IPS-18c (cell line): ENCODE measurements around the gene NPR2.

Source experiments
- H3K4me3 ChIP-seq: 2 replicates; pipeline ENCODE4 v1.7.0; 2013; ENCODE audit warnings: low read depth, mild to moderate bottlenecking, low read length, moderate library complexity; ENCODE audit not compliant: insufficient read depth
- H3K9me3 ChIP-seq: one replicate; pipeline ENCODE4 v1.6.1; 2013; ENCODE audit warnings: mild to moderate bottlenecking, low read length, moderate library complexity; ENCODE audit not compliant: control insufficient read depth, insufficient read depth

NPR2 gene

DNA sequence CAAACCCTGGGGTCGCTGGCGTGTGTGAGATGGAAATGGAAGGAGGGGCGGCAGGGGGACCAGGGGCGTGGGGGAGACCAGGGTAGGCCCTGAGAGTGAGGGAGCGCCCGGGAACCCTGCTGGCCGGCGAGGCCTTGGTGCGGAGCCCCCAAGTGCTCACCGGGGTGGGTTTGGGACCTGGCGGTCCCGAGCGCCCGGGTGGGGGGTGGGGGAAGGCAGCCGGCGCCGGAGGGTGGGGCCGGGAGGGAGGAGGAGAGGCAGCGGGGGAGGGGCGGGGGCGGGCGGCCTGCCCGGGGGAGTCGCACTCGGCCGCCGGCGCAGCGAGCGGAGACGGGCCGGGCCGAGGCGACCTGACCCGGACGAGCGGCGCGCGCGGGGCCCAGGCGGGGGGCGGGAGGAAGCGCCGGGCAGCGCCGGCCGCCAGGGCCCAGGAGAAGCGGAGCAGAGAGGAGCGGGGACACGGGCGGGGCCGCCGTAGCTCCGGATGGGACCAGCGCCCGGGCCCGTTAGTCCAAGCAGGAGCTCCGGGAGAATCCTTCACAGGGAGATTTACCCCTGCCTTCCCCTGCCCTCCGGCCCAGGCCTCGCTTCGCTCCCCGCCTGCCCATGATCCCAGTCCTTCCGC, at the start of gene NPR2:
Gene NPR2, plus strand, starts transcription at position 295 of the 625 bp plus-strand sequence. CDS start 818 bp downstream, outside the sequence.
- Histone ChIP-seq H3K4me3 (peak within 1 kb of the TSS; percentile 56), H3K9me3 (no peaks in the 10 kb centered on the region)

DNA sequence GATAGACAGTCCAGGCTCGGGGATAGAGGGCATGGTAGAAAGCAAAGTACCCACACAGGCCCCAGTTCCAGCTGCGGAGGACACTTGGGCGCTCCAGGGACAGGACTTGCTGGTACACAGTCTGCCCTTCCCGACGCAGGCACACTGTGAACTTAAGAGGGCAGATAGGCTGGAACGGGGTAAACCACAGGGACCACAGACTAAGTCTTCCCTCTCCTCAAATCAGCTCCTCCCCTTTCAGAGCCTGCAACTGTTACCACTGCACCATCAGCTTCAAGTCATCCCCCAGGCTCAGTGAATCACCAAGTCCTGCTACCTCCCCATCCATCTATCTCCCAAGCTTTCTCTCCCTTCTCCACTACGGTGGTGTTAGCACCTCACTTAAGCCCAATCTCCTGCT, 49.7 kb upstream of the NPR2 start:
- no peak overlapping the region for H3K4me3 ChIP-seq

DNA sequence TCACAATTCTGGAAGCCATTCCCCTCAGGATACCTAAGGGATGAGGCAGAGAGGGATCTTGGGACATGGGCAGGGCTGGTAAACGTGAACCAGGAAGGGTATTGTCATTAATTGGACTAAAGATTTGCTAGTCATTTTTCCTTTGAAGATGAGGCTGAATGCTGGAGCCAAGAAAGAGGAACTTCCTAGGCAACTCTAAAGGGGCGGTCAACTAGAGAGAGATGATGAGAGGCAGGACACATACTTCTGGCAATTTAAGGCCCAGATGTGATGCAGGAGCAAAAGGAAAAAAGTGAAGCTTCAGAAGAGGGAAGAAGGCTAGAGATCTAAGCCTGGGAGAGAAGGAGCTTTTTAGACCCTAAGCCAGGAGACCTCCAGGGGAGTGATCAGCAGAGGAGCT, 47.9 kb upstream of the NPR2 start:
- H3K4me3 ChIP-seq: no peak overlapping the region
- H3K9me3 ChIP-seq: no peaks in the 10 kb centered on the region

More for the DNA sequence above, 49.7 kb upstream of the NPR2 start:
- no peaks in the 10 kb centered on the region for H3K9me3 ChIP-seq

DNA sequence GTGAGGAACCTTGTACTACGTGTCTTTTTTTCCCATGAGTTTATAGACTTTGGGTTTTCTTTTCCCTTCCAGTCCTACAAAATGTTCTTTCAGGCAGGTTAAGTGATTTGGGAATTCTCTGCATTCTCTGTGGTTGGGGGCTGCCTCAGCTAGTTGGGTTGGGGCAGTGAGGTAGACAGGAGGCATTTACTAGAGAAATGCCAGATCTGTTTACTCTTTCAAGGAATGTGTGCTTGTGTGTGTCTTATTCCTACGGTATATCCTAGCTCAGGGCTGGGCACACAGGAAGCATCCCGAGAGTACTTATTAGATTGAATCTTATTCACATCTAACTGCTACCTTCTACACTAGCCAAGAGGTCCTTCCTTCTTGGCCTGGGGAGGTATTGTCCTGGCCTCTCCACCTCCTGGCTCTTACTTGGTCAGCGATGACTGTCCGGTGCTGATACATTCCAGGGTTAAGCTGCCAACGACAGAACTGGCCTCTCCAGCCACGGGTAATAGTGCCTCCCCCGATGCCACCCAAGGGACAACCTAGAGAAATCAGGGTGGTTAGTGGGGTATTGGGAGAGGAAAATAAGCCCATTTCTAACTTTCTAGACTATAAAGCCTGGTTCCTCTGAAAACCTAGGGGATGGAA, 47.4 kb upstream of the NPR2 start:
- no peak overlapping the region for H3K4me3 ChIP-seq
- no peaks in the 10 kb centered on the region for H3K9me3 ChIP-seq

DNA sequence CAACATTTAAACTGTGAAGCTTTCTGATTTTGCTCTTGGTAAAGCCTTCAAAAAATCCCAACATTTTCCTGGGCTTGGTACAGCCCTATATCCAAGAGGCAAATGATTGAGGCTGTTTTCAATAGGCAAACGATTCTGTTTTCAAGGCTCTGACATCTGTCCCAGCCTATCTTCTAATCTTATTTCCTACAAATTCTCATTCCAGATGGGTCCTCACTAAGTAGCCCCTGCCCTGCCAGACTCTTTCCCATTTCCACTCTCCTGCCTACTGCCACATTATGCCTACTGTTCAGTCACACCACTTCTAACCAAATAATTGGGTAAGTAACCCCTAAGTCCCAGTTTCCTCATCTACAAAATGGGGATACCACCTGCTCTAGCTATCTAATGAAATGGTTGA, 45.8 kb upstream of the NPR2 start:
- H3K4me3 ChIP-seq: no peak overlapping the region
- H3K9me3 ChIP-seq: no peaks in the 10 kb centered on the region

DNA sequence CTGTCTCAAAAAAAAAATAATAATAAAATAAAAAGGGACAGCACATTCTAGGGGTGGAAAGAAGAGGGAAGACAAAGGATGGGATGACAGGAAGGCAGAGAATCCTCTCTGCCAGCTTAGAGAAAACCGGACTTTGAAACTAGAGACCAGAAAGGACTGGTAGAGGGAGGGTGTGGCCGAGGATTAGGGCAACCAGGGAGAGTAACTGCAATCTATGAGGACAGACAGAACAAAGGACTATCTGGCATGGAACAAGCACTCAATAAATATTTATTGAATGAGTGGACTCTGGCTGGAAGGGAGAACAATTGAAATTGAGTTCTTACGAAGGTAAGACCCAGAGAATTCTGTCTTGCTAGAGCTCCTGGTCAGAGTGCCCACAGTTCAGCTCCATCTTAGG, 44.8 kb upstream of the NPR2 start:
- H3K9me3 ChIP-seq: no peaks in the 10 kb centered on the region
- peak overlapping the region; percentile 94 for H3K4me3 ChIP-seq

DNA sequence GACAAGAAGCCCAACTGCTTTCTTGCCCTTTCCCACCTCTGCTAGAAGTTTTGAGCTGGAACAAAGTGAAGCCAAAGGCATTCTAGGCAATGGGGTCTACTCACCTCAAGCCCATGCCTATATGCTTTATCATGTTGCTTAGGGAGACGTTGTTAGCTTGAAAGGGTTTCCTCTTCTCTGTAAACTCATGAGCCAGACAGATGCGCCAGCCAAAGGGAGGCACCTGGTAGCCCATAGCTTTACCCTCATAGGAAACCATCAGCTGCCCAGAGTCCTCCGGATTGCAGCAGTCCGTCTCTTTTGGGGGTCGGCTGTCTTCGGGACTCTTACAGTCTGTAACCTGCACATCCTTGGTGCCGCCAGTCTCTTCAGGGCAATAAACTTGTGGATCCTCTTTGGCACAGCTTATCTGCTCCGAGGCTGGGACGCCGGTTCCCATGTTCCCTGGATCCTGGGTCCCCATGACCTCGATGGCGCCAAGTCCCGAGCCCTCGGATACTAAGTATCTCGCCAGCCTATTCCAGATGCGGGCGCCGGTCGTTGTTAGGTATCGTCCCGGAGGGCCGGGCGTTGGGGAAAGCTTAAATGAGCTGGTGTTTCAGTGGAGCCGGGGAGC, 43.0 kb upstream of the NPR2 start:
- H3K9me3 ChIP-seq: no peaks in the 10 kb centered on the region
- peak overlapping the region; percentile 94 for H3K4me3 ChIP-seq

DNA sequence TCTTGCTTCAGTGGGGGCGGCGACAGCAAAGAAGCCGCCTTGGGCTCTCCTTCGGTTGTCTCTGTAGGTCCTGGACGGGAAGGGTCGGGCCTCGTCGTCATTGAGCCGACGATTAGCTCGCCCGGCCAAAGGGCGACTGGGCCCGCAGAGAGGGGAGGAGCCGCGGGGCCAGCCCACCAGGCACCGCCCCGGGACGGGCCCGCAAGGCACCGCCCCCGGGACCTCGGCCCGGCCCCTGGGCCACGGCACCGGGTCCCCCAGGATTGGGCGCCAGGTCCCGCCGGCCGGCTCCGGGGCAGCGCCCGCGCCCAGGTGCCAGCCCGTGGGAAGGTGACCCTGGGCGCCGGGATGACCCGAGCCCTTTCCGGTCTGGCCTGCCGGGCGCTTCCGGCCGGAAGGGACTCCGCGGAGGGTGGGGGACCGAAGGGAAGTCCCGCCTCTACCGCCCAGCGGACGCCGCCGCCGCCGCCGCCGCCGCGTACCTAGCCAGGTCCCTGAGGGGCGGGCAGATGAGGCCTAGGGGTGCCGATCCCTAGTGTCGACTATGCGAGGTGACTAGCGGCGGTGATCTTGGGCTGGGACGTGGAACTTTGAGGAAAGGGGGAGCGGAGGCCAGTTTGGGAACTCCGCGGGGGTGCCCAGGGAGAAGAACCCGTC, 42.4 kb upstream of the NPR2 start, which contains the start of the genes GBA2 and RGP1:
Gene GBA2, minus strand, starts transcription at position 371 of the 657 bp plus-strand sequence. CDS start 524 bp downstream, outside the sequence.
Gene RGP1, plus strand, starts transcription at position 430 of the 657 bp plus-strand sequence. CDS start 469 bp downstream, outside the sequence.
- no peaks in the 10 kb centered on the region for H3K9me3 ChIP-seq
- H3K4me3 ChIP-seq: peak within 1 kb of the TSS; percentile 94

DNA sequence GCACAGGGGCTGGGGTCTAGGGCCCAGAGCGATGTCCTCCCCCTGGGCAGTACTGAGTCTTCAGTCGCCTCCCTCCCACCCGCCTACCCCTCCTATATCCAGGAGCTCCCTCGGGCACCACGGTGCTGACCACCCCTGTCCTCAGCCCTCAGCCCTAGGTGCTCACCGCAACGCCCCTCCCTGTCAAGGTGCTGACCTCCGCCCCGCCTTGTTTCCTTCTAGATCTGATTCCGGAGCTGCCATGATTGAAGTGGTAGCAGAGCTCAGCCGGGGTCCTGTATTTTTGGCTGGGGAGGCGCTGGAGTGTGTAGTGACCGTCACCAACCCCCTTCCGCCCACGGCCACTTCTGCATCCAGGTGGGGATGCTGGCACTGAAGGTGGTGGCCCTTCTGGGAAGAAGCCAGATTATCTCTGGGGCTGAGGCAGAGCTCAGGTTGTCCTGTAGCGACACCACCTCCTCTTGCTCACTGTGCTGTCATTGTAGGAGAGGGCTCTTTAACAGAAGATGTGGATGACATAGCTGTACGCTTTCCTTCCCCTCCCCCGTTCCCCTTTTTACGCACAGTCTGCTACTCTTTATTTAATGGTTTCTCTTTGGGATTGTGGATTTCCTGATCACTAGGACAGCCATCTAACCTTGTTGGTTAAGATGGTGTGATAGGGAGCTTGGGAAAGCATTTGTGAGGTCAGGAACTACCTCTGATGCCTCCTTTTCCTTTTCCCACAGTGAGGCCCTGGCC, 41.7 kb upstream of the NPR2 start:
- Histone ChIP-seq H3K4me3 (peak overlapping the region; percentile 94), H3K9me3 (no peaks in the 10 kb centered on the region)

DNA sequence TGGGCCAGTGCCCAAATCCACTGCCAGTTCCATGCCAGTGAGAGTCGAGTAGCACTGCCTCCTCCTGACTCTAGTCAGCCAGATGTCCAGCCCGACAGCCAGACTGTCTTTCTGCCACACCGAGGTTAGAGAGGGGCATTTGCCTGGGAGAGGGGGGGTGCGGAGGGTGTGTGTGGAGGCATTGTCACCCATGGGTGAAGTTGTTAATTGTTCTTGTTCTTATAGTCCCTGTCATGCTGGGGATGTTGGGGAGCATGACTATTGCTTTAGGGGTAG, 41.2 kb upstream of the NPR2 start:
- H3K4me3 ChIP-seq: peak overlapping the region; percentile 94
- H3K9me3 ChIP-seq: no peaks in the 10 kb centered on the region

DNA sequence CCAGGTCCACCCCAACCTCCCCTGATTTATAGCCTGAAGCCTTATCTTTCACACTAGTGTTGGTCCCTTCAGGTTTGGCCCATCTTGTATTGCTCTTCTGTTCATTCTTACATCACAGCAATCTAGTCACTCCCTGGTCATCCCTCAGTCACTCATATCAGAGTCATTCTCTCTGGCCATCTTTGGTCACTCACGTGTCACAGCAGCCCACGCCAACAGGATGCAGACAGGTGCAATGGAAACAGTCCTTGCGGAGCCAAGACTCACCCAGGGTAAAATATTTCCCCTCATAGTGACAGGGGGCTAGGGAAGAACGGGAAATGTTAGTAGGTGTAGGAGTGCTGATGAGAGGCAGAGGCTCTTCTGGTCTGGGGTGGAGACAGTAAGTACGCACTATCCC, 37.9 kb upstream of the NPR2 start:
- H3K9me3 ChIP-seq: no peaks in the 10 kb centered on the region
- H3K4me3 ChIP-seq: no peak overlapping the region

DNA sequence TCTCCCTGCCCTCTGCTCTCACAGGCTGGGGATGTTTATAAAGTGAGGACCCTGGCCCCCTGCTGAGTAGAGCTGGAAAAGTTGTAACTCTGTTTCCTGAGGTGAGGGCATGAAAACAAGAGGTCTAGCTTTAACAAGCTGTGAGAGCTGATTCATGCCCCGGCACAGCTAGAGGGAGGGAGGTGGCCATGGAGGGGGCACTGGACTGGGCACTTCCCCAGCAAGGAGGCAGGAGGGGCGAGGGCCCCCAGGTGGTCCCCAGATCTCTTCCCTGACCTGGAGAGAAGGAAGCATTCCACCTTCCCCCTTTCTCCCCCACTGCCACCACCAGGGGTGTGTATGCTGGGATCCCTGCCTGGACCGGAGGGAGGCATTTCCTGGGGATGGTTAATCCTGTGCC, 37.1 kb upstream of the NPR2 start, which contains the start of gene MSMP:
Gene MSMP, minus strand, starts transcription at position 13 of the 400 bp plus-strand sequence. CDS start 147 bp downstream, outside the sequence.
- Histone ChIP-seq H3K4me3 (no peak within 1 kb of the TSS), H3K9me3 (no peaks in the 10 kb centered on the region)

DNA sequence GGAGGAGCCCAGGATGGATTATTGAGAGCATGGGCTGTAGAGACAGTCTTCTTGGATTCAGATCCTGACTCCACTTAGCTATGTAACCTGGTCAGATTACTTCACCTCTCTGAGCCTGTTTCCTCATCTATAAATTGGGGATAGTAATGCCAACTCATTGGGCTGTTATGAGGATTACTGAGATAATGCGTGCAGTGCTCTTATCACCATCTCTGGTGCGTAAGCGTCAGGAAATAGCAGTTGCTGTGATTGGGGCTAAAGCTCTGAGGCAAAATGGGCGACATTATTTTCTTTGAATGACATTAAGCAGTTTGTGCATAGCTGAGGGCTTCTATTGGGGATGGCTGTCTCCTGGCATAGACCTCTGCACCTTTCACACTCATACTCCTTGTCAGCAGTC, 36.3 kb upstream of the NPR2 start:
- no peaks in the 10 kb centered on the region for H3K9me3 ChIP-seq
- H3K4me3 ChIP-seq: no peak overlapping the region

DNA sequence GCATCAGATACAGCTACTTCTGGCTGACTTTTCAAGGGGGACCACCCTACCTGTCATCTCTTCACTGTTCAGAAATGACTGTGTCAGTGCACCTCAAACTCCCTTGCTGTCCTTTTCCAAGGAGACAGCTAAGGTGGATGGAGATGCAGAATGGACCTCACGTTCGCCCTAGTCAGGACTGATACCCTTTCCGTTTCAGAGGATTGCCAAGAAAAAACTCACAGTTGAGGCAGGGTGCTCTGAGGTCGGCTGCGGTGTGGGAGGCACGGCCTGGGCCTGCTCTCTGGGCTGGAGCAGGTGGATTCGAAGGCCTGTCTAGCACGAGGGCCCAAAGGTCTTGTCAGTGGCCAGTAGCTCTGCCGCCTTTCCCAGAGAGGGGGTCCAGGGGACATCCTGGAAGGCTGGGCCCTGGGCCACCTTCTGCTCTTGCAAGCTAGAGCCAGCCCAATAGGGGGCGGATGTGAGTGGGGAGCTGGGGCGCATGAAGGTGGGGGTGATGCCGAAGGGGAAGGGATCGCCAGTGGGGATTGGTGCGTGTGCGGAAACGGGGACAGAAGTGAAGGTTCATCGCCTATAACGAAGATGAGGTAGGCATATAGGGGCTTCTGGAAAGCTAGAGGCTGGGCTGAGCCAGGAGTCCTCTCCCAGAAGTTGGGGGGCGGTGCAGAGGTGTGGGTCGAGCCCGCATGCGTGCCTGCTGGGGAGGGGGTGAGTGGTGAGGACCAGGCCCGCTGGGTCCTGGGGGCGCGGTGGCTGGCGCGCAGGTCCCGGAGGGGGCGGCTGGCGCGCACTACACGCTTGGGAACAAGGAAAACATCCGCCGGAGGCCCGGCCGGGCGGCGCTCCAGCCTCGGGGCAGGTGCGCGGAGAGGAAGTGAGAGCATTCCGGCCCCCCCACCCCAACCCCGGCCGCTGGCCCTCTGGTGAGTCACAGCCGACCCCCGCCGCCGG, 34.8 kb upstream of the NPR2 start:
- H3K9me3 ChIP-seq: peaks cover 2% of the 10 kb centered on the region
- peak overlapping the region; percentile 94 for H3K4me3 ChIP-seq

DNA sequence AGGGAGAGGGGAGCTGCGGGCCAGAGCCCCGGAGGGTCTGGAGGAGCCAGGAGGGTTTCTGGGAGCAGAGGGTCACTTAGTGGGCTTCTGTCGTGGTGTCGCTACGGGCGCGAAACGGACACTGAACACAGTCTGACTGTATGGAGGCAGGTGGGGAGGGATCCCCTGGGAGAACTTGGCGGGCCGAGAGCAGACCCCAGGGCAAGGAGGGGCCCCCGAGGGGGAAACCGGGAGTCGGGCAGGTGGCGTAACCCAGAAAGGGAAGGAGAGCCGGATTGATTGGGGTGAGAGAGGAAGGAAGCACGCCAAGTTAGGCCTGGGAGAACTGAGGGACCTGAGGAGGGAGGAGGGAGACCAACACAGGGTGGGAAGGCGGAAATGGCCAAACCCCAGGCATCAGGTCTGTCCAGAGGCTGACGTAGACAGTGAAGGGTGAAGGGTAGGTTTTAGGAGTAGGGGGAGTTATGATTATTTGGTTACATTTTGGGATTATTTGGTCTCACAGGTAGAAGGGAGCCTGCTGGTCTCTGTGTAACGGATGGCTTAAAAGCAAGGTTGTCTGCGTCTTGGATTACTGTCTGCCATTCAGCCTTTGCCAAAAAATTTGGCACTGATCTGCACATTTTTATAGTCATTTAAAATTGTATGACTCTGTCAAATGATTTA, 34.0 kb upstream of the NPR2 start:
- H3K9me3 ChIP-seq: peaks cover 2% of the 10 kb centered on the region
- peak overlapping the region; percentile 94 for H3K4me3 ChIP-seq

DNA sequence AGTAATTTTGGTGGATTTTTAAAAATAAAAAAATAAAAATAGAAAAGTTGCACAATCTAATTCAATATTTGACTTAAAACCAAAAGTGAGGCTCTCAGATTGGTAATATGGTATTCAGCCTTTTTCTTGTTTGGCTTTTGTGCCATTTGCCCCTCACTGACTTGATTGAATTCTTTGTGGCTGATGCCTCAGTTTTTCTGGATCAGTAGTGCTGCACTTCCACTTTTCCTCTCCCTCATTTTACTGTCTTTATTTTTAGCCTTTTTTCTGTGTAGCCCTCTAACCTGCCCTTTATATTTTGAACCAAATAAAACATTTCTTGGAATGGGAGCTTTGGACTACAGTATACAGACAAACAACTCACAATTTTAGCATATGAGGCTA, 33.5 kb upstream of the NPR2 start:
- H3K4me3 ChIP-seq: peak overlapping the region; percentile 94; the same call in 1 of the 2 replicates

More for the DNA sequence above, 33.5 kb upstream of the NPR2 start:
- peaks cover 2% of the 10 kb centered on the region for H3K9me3 ChIP-seq
